Stimulated activated CD4-positive, alpha-beta T cell treated with anti-CD3 and anti-CD28 coated beads, Interleukin-1b, Interleukin-23, amount 100 ng/mL, for 24 hours (primary cell): ENCODE results near the gene IVNS1ABP.

ENCODE experiments used
- DNase-seq, 4 experiments: peaks; one replicate each; pipeline ENCODE4 v3.0.0-alpha.2; 2020; ENCODE audit warnings: low read depth in 4 of 4, low spot score in 1 of 4

Gene IVNS1ABP

GRCh38 chr1:185293967-185294542 is 23.0 kb downstream of the IVNS1ABP start:
- no peak for DNase-seq

- no peak for DNase-seq
Observed at GRCh38 chr1:185292237-185292636, 24.8 kb downstream of the IVNS1ABP start.

- DNase-seq: no peak
Observed at GRCh38 chr1:185291652-185292051, 25.4 kb downstream of the IVNS1ABP start.

DNA sequence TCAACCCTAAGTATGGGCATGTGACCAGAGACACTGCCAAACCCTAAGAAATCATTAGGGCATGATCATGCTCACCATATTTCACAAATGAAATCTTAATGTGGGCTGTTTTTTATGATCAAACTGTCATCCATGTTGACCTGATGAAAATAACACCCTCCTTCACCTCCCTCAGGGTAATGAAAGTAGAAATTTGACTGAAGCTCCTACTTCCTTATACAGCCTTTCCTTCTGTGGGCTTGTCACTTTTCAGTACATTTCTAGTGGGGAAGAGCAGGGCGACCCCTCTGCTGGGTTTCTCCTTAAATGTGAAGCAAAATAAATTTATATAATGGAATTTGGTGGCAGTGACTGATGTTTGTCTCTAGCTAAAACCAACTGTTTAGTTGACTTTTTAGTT is 25.9 kb downstream of the IVNS1ABP start:
- DNase-seq: no peak

DNA sequence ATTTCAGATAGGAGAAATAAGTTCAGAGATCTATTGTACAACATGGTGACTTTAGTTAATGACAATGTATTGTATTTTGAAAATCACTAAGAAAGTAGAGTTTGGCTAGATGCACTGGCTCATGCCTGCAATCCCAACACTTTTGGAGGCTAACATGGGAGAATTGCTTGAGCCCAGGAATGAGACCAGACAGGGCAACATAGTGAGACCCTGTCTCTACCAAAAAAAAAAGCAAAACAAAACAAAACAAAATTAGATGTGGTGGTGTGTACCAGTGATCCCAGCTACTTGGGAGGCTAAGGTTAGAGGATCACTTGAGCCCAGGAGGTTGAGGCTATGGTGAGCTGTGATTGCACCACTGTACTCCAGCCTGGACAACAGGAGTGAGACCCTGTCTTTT is 27.2 kb downstream of the IVNS1ABP start:
- no peak for DNase-seq

GRCh38 chr1:185288435-185288834 is 28.6 kb downstream of the IVNS1ABP start:
- DNase-seq: no peak

GRCh38 chr1:185287451-185287850 is 29.6 kb downstream of the IVNS1ABP start:
- DNase-seq: no peak

DNA sequence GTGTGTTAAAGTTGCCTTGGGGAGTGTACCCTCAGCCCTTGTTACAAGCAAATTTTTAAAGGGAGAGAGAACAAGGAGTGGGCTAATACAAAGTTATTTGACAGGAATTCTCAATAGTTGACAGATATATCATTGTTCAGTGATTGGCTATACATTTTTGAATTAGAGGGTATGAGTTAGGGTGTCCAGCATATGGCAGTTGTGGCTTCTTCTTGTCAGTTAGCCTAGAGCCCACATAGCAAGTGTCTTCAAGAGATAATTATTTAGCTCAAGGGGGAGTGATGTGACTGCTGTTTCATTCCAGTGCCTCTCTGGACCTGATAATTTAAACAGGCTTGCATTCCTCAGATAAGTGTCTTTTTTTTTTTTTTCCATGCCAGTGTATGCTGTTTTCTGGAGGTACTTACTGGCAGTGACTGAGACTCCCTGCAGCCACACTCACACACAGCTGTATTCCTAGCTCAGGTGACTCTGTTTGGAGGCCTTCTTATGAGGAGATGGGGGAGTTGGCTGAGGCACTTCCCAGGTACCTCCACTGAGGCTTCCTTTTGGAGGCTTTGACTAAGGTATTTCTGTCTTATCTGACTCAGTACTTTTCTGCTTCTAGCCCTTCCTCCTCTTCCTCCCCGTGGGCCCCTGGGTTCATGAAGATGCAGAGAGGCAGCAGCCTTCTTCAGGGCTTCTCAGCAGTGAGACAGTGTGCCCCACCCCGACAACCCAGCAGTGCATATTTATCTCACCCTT is 32.3 kb downstream of the IVNS1ABP start:
- DNase-seq: no peak

GRCh38 chr1:185284116-185284515 is 32.9 kb downstream of the IVNS1ABP start:
- no peak for DNase-seq

DNA sequence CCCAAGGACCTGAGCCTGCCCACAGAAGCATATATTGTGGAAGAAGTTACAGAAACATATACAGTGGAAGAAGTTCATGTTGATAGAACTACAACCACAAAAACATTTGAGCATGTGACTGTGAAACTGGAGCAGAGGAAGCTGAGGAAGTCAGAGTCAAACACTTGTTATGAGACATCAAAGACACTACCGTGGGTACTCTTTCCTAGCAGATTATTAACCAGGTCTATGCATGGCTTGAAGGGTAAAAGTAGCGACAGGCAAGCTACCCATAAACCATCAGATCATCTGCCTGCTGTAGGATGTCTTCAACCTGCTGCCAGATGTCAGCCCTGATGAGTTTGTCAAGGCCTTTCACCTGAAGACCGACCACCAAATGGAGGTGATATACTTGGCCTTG is 35.8 kb downstream of the IVNS1ABP start:
- no peak for DNase-seq

GRCh38 chr1:185280589-185280988 is 36.5 kb downstream of the IVNS1ABP start:
- no peak for DNase-seq

GRCh38 chr1:185279571-185279970 is 37.5 kb downstream of the IVNS1ABP start:
- DNase-seq: no peak

DNA sequence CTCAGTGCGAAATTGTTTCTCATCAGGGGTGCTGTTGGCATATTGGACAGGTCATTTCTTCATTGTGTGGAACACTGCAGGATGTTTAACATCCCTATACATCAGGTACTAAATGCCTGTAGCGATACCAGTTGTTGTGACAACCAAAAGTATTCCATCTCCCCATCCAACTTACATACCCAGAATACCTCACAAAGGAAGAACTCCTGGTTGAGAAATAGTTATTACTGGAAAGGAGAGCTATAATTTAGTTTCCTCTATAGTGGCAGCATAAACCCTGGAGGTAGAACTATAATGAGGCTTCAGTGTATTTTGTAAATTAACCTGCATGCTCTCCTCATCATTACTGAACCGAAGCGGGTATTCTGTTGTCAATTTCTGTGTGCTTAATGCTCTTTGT is 45.1 kb downstream of the IVNS1ABP start:
- DNase-seq: no peak

DNA sequence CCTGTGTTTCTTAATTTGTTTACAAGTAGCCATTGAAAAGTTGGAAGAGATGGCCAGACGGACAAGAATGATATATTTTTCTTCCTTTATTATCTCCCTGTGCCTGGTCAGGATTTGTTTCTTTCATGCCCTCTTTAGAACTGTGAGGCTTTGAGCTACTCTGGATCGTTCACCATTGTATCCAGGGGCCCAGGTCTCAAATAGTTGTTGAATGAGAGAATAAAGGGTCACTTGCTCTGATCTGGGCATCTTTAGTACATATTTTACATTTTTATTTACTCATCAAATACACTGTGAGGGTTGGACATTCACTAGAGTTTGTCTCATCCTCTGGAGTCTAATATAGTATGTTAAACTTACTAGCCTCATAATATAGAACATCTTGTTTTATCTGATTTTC is 48.7 kb downstream of the IVNS1ABP start:
- DNase-seq: no peak

DNA sequence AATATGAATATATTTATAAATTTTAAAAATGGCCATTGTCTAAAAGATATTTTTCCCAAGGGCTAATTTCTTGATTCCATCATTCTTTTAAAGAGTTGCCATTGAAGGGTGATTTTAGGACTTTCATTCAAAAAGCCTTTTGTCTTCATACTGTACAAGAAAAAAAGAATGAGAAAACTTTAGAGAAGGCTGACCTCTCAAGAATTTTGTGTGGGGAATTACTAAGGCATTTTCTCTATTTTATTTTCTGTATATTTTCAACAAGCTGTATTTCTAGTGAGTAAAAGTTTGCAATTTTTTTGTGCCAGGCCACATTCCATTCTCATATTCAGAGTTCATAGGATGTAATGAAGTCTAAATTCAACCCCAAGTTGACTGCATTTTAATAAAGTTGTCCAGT is 49.3 kb downstream of the IVNS1ABP start:
- DNase-seq: no peak

DNA sequence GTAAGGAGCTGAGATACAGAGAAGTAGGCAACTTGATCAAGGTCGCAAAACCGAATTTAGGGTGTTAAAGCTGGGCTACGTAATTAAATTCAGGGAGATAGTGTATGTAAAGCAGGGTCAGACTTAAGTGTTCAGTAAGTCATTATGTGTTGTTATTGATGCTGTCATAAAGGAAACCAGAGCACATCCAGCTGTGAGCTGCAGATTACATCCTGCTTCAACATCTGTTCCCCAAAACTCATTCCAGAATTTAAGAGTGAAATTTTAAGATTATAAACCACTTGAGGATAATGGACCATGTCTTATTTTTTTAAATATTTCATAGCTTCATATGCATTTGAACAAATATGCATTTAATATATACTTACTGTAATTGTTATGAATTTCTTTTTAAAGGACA is 49.7 kb downstream of the IVNS1ABP start:
- no peak for DNase-seq

DNA sequence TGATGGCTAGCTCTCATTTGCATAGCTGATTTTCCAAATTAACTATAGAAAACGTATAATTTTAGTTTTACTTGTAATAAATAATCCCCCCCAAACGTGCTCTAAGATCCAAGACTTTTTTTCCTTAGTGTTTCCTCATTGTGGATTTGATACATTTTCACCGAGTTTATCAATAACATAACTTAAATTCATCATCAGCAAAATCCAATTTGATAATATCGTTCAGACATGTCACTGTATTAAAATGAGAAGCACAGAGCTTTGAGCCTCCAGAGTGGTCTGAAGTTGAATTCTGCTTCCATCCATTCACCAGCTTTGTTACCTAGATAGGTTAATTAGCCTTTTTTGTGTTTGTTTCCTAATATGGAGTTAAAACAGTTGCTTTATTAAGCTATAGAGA is 51.7 kb downstream of the IVNS1ABP start:
- no peak for DNase-seq

GRCh38 chr1:185263780-185264179 is 53.3 kb downstream of the IVNS1ABP start:
- no peak for DNase-seq

GRCh38 chr1:185263292-185263691 is 53.8 kb downstream of the IVNS1ABP start:
- DNase-seq: no peak

DNA sequence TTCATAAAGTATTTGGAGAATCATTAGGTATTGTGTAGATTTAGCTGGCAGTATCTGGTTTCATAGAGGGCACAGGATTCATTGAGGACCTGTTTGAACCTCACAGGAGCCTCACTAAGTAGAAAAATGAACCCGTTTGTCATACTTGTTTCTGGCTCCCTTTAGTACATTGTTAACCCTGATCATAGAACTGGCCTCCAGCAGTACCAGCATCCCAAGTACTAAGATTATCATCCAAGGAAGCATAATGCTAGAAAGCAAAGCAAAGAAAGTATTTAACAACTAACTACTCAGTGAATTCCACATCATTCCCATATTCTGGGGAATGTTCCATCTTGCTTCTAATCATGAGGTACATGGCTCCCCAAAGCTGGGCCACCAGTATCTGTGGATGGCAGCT is 54.9 kb downstream of the IVNS1ABP start:
- DNase-seq: no peak

- DNase-seq: no peak
Observed at GRCh38 chr1:185260611-185261010, 56.4 kb downstream of the IVNS1ABP start.

DNA sequence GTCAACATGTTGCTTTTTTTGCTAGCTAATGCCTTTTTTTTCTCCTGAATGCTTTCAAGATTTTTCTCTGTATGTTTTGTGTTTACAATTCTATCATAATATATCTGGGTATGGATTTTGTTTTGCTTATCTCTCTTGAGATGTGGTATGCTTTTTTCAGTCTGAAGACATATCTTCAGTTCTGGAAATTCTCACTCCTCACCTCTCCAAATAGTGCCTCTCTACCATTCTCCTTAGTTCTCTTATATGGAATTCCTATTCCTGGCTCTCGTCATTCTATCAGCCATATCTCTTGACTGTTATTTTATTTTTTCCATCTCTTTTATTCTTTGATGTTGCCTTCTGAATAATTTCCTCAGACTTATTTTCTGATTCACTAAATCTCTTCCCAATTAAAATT is 58.4 kb downstream of the IVNS1ABP start:
- DNase-seq: no peak

GRCh38 chr1:185257950-185258208 is 59.2 kb downstream of the IVNS1ABP start:
- no peak for DNase-seq
